Stimulated activated naive CD8-positive, alpha-beta T cell treated with anti-CD3 and anti-CD28 coated beads, Interleukin-15, Interleukin-2, amounts not matched to agents 100 ng/mL and 50 ng/mL, for 24 hours (primary cell): ENCODE data around the gene DRD2.

Experiments
- H3K27ac Mint-ChIP-seq: one replicate; pipeline ENCODE4 v1.8.0; 2021; ENCODE audit warnings: mild to moderate bottlenecking, mixed read lengths
- H3K27me3 Mint-ChIP-seq: one replicate; pipeline ENCODE4 v1.8.0; 2021; ENCODE audit warnings: mixed read lengths
- H3K36me3 Mint-ChIP-seq: one replicate; pipeline ENCODE4 v1.8.0; 2021; ENCODE audit warnings: low read depth, mixed read lengths
- H3K4me1 Mint-ChIP-seq: one replicate; pipeline ENCODE4 v1.8.0; 2021; ENCODE audit warnings: low read depth, mixed read lengths
- H3K4me3 Mint-ChIP-seq: one replicate; pipeline ENCODE4 v1.8.0; 2021; ENCODE audit warnings: mild to moderate bottlenecking, mixed read lengths
- H3K9me3 Mint-ChIP-seq: one replicate; pipeline ENCODE4 v1.8.0; 2021; ENCODE audit warnings: mixed read lengths

DRD2 gene

DNA sequence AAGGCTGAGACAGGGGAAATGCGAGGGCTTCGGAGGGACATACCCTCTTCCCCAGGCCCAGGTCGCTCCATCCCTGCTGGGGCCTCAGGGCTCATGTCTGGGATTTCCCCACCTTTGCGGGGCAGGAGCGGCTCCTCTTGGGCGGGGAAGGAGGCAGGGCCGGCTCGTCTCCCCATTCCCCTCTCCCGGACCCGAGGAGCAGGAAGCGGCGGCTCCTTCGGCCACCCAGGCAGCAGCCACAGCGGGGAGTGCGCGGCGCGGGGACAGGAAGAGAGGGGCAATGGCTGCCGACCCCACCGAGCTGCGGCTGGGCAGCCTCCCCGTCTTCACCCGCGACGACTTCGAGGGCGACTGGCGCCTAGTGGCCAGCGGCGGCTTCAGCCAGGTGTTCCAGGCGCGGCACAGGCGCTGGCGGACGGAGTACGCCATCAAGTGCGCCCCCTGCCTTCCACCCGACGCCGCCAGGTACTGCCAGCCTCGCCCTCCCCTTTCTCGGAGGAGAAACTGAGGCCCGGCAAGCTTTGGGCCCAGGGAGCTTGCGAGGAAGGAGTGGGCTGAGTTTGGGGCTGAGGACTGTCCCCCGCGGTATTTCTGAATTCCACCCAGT, 87.5 kb downstream of the DRD2 start, which contains the start of gene ANKK1:
ANKK1 (plus strand) TSS at position 175 of the 607 bp plus-strand sequence; CDS start at position 281, 106 bp downstream.
- Mint-ChIP-seq H3K4me1 (no peaks in the 10 kb centered on the region), H3K27me3 (no peaks in the 10 kb centered on the region), H3K4me3 (no peak within 1 kb of the TSS), H3K27ac (no peak within 1 kb of the TSS), H3K36me3 (peaks cover 4% of the 10 kb centered on the region), H3K9me3 (no peaks in the 10 kb centered on the region)

DNA sequence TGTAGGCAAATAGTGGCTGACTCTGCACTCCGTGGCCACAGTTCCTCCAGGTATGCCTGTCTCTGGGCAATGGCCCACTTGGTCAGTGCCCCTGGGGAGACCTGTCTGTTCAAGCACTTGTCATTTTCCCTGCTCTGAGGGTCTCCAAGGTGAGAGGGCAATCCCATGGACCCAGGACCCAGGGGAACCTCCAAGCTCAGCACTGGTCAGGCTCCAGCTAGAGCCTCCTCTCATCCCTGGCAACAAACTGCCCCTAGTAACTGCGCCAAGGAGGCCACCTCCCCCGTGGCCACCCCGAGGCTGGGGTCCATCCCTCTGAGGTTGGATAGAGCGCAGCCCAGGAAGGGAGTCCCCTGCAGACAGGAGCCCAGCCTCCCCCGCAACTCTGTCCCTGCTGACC, 88.3 kb downstream of the DRD2 start:
- H3K27me3 Mint-ChIP-seq = no peaks in the 10 kb centered on the region
- H3K27ac Mint-ChIP-seq = no peak overlapping the region
- H3K4me3 Mint-ChIP-seq = no peak overlapping the region
- H3K9me3 Mint-ChIP-seq = no peaks in the 10 kb centered on the region
- peaks cover 4% of the 10 kb centered on the region for H3K36me3 Mint-ChIP-seq
- no peaks in the 10 kb centered on the region for H3K4me1 Mint-ChIP-seq

DNA sequence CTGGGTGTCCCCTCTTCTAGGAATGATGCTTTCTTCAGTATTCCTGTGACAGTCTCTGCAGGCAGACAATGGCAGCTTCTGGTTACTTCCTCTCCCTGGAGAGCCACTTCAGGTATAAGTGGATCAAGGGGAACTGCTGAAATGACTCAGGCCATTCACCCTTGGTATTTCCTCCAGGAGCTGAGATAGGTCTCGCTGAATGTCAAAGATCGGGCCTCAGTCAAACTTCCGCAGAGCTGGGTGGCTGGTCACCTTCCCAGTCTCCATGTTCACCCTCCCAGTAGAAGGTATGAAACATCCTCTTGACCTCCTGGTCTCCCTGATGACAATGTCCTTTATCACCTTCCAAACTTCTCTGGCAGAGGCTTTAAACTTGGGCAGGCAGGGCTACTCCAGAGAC, 89.4 kb downstream of the DRD2 start:
- Mint-ChIP-seq H3K36me3 (peaks cover 9% of the 10 kb centered on the region), H3K4me1 (no peaks in the 10 kb centered on the region), H3K9me3 (no peaks in the 10 kb centered on the region), H3K27ac (no peak overlapping the region), H3K4me3 (no peak overlapping the region), H3K27me3 (no peaks in the 10 kb centered on the region)

DNA sequence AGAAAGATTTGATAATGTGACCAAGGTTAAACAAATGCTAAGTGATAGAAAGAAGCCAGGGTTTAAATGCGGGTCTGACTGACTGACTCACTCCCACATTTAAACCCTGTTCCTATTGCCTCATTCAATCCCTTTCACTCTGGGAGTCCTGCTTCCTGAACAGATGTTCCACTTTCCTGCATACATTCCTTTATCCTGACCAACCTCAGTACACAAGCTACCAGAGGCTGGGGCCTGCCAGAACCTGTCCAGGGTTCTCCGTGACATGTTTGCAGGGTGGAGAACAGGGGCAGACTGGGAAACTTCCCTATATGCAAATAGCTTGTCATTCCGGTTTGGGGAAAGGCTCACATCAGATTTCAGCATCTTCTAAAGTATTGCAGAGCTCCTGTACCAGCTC, 90.6 kb downstream of the DRD2 start:
- Mint-ChIP-seq H3K4me1 (no peaks in the 10 kb centered on the region), H3K27ac (no peak overlapping the region), H3K9me3 (no peaks in the 10 kb centered on the region), H3K4me3 (no peak overlapping the region), H3K36me3 (peaks cover 16% of the 10 kb centered on the region), H3K27me3 (no peaks in the 10 kb centered on the region)

DNA sequence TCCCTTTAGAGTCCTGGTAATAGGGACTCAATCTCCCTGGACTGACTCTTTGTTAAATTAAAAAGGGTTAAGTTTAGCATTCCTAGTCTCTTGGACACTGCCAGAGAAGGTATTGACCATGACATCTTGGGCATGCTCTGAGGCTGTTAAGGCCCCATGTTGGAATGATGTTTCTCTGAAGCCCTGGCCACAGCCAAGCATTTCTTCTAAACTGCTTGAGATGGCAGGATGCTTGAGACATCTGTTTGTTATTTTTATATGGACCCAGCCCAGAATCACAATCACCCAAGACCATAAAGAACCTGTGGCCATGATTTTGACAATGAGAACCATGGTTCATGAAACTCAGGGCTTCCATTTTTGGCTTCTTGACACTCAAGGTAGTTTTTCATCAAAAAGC, 93.1 kb downstream of the DRD2 start:
- H3K9me3 Mint-ChIP-seq = no peaks in the 10 kb centered on the region
- H3K27me3 Mint-ChIP-seq = no peaks in the 10 kb centered on the region
- H3K27ac Mint-ChIP-seq = no peak overlapping the region
- H3K4me3 Mint-ChIP-seq = no peak overlapping the region
- H3K4me1 Mint-ChIP-seq = no peaks in the 10 kb centered on the region
- H3K36me3 Mint-ChIP-seq = peaks cover 16% of the 10 kb centered on the region

DNA sequence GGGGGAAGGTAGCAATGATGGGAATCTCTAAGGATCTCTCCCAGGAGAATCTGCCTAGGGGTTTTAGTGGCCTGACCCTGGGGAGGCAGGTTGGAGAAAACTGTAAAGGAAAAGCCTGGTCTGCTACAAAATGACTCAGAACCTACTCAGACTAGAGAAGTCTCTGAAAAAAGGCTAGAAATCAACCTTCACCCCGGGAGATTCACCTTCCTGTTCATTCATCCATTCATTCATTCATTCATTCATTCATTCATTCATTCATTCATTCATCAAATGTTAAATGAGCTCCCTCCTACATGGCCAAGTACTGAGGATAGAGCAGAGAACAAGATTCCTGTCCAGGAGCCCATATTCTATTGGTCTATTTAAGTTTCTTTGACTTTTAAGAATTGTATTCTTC, 96.5 kb downstream of the DRD2 start:
- H3K27ac Mint-ChIP-seq = no peak overlapping the region
- H3K9me3 Mint-ChIP-seq = no peaks in the 10 kb centered on the region
- H3K36me3 Mint-ChIP-seq = peaks cover 12% of the 10 kb centered on the region
- peaks cover 6% of the 10 kb centered on the region for H3K4me1 Mint-ChIP-seq
- no peaks in the 10 kb centered on the region for H3K27me3 Mint-ChIP-seq
- H3K4me3 Mint-ChIP-seq = no peak overlapping the region

DNA sequence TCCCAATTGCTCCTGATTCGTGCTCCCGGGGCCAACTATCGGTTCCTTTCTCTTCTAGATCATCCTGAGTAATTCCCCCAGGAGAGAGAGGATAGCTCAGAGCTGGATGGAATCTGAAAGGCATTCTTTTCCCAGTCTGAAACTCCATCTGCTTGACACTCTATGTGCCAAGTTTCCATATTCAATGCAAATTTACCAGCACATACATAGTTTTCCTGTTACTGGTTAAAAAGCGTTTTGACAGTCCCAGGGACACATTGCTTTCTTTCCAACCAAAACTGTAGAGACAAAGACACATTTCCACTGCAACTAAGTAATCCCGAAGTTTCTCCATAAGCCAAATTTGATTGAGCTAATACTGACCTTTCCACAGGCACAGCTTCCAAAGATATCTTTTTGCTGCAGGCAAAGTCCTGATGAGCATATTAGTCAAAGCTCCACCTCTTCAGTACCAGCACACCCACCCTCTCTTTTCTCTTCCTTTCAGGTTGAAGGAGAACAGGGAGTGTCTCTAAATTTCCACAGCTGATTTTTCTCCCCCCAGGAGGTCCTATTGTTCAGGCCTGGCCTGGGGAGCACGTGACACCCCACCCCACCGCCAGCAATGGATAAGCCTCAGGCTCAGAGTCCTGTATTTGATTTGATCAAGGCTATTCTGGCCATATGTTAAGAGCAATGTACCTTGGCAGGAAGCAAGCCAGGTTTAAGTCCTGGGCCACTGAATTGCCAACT, 97.4 kb downstream of the DRD2 start:
- H3K4me1 Mint-ChIP-seq = peaks cover 6% of the 10 kb centered on the region
- H3K36me3 Mint-ChIP-seq = peaks cover 12% of the 10 kb centered on the region
- no peaks in the 10 kb centered on the region for H3K9me3 Mint-ChIP-seq
- no peak overlapping the region for H3K27ac Mint-ChIP-seq
- no peaks in the 10 kb centered on the region for H3K27me3 Mint-ChIP-seq
- no peak overlapping the region for H3K4me3 Mint-ChIP-seq

DNA sequence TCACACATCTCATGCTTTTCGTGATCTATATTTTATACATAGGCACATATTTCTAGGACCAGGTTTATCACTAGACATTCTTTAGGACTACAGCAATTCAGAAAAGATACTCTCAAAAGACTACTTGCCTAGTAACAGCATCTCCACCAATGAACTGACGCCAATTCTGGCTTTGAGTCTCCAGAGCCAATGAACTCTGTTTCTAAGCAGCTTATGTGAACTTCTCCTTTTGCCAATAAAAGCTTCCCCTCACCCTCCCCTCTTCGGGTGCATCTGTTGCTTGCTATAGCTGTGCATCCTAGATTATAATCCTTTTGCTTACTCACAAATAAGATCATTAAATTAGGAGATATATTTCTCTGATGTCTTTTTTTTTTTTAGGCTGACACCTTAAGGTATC, 99.0 kb downstream of the DRD2 start:
- Mint-ChIP-seq H3K36me3 (peaks cover 12% of the 10 kb centered on the region), H3K27ac (no peak overlapping the region), H3K4me1 (peaks cover 6% of the 10 kb centered on the region), H3K27me3 (no peaks in the 10 kb centered on the region), H3K4me3 (no peak overlapping the region), H3K9me3 (no peaks in the 10 kb centered on the region)

DNA sequence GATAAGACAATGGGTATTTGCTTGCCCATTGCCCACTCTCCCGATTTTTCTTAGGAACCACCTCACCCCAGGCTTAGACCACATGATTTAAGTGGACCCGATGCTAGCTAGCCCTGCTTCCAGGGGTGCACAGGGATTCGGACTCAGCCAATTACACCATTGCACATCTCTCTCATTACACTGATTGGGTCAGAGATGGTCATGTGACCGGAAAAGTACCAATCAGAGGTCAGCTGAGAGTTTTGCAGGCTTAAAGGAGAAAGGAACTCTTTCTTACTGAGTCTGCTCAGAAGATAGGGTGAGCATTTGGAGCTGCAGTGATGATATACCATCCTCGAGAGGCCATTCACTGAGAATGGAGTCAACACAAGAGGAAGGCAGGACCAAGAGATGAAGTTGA, 99.8 kb downstream of the DRD2 start:
- H3K4me1 Mint-ChIP-seq = peaks cover 6% of the 10 kb centered on the region
- H3K27me3 Mint-ChIP-seq = no peaks in the 10 kb centered on the region
- no peaks in the 10 kb centered on the region for H3K9me3 Mint-ChIP-seq
- H3K4me3 Mint-ChIP-seq = no peak overlapping the region
- peaks cover 4% of the 10 kb centered on the region for H3K36me3 Mint-ChIP-seq
- no peak overlapping the region for H3K27ac Mint-ChIP-seq

DNA sequence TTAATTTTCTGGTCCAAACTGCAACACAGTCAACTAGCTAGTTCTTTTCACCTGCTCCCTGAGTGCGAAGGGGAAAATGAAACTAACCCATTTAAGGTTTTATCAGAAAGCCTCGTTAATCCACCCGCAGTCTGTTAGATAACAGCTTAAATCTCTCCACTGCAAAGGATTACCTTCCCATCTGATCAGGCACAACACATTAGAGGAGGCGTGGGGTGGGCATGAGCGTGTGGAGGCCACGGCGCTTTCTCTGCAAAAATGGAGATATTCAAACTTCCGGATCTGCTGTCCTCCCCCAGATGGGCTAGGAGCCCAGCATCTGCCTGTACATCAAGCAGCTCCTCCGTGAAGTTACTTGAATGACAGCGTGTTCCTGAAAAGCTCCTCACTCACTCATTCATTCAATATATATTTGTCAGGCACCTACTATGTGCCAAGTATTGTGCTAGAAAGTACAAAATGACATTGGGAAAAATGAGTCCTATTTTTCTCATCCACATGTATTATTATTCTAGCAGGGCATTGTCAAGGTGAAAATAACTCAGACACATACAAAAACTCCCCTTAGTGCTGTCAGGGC, 101.1 kb downstream of the DRD2 start:
- Mint-ChIP-seq H3K9me3 (no peaks in the 10 kb centered on the region), H3K27ac (no peak overlapping the region), H3K4me1 (peaks cover 6% of the 10 kb centered on the region), H3K36me3 (peaks cover 7% of the 10 kb centered on the region), H3K4me3 (no peak overlapping the region), H3K27me3 (no peaks in the 10 kb centered on the region)

DNA sequence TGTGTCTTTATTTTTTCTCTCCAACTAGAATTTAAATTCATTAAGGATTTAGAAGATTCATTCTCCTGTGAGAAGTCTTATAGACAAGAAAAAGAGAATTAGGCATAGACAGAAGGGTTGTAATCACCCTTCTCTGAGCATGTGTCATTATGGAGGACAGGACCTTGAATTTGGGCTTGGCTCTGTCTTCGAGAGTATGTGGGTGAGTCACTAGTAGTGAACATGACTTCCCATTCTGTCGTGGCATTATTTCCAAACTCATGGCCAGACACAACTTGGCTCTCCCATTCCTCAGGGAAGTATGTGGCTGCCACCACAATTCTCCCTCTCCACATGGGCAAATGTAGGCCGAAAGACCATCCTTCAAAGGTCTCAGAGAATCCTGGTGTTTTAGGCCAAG, 101.9 kb downstream of the DRD2 start:
- peaks cover 12% of the 10 kb centered on the region for H3K36me3 Mint-ChIP-seq
- no peaks in the 10 kb centered on the region for H3K9me3 Mint-ChIP-seq
- no peak overlapping the region for H3K27ac Mint-ChIP-seq
- H3K4me1 Mint-ChIP-seq = peaks cover 6% of the 10 kb centered on the region
- no peaks in the 10 kb centered on the region for H3K27me3 Mint-ChIP-seq
- H3K4me3 Mint-ChIP-seq = no peak overlapping the region

DNA sequence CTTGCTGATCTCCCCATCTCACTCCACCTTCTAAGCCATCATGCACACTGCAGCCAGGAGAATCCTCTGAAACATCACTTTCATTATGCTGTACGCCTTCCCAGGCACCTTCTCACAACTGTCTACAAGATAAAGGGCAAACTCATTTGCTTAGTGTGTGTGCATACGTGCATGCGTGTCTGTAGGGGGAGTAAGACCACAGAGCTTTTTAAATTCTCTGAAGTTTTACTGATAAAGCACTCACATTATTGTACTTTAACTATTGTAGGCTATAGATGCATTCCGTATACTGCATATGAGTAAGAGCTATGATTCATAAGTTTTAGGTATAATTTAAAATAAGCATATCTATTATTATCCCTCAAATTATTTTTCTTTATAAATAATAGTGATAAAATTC, 102.9 kb downstream of the DRD2 start:
- H3K36me3 Mint-ChIP-seq = peaks cover 13% of the 10 kb centered on the region
- no peaks in the 10 kb centered on the region for H3K27me3 Mint-ChIP-seq
- peaks cover 6% of the 10 kb centered on the region for H3K4me1 Mint-ChIP-seq
- no peak overlapping the region for H3K27ac Mint-ChIP-seq
- H3K4me3 Mint-ChIP-seq = no peak overlapping the region
- no peaks in the 10 kb centered on the region for H3K9me3 Mint-ChIP-seq

DNA sequence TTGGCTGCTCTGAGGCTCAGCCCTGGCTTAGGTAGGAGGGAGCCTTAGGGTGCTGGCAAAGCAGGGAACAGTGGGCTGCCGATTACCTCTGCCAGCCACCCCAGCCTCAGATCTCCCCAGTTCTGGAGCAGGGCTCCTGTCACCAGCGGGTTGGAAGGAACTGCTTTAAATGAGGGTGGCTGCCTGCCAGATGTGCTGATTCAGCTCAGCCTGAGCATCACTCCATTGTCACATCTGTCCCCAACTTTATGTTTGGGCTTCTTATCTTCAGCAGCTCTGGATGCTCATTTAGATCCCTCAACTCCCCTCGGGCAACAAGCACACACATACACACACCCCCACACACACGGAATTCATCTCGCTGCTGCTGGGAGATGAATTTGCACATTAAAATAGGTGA, 104.6 kb downstream of the DRD2 start:
- Mint-ChIP-seq H3K9me3 (no peaks in the 10 kb centered on the region), H3K36me3 (peaks cover 13% of the 10 kb centered on the region), H3K4me3 (no peak overlapping the region), H3K4me1 (peaks cover 10% of the 10 kb centered on the region), H3K27ac (no peak overlapping the region), H3K27me3 (no peaks in the 10 kb centered on the region)

DNA sequence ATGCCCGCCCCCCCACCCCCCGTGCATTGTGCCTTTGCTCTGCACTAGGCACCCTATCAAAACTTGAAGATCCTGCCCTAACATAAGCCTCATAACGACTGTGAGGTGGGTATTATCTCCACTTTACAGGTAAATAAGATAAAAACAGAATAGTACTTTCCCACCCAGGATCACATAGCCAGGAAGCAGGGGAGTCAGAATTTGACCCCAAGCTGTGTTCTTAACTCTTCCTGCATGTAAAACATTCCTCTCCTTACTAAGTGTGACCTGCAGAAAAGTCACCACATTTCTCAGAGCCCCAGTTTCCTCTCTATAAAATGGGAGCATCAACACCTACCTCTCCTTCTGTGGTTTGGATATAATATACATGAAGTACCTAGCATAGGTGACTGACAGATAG, 105.8 kb downstream of the DRD2 start:
- no peaks in the 10 kb centered on the region for H3K9me3 Mint-ChIP-seq
- H3K36me3 Mint-ChIP-seq = peaks cover 13% of the 10 kb centered on the region
- H3K27ac Mint-ChIP-seq = no peak overlapping the region

DNA sequence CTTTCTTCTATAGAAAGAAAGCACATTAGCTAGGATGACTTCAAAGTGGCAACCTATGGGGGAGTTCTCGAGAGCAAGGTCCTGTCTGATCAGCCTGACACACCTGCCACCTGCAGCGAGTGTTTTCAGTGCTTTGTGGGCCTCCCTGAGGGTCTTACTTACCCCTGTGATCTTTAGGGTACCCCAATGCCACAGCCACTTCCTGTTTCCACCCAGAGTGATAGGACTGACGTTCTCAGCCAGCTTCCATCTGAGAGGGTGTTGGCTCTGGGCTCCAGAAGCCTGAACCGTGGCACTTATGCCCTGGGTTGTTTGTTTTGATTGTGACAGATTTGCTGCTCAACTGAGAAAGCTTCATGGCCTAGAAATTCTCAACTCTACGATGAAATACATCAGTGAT, 109.3 kb downstream of the DRD2 start:
- Mint-ChIP-seq H3K9me3 (no peaks in the 10 kb centered on the region), H3K27ac (peak overlapping the region; percentile 36), H3K4me1 (peaks cover 16% of the 10 kb centered on the region), H3K4me3 (no peak overlapping the region), H3K36me3 (peaks cover 32% of the 10 kb centered on the region), H3K27me3 (no peaks in the 10 kb centered on the region)

More for the DNA sequence above, 105.8 kb downstream of the DRD2 start:
- no peaks in the 10 kb centered on the region for H3K27me3 Mint-ChIP-seq
- H3K4me3 Mint-ChIP-seq = no peak overlapping the region
- peaks cover 11% of the 10 kb centered on the region for H3K4me1 Mint-ChIP-seq
